HG03045 (cell line): ENCODE results near the gene IRF7.
"Not testable (repeated sequence)": the region's sequence is repeated elsewhere in the genome, so short reads cannot be mapped to it uniquely, and the experiment has no call there.

Experiments
- ATAC-seq: cut with Tn5 transposase; IDR thresholded peaks from one replicate; pipeline ENCODE4 v1.9.1; 2021; ENCODE audit warnings: mild to moderate bottlenecking, moderate library complexity; ENCODE audit not compliant: unreplicated experiment

The IRF7 gene

DNA sequence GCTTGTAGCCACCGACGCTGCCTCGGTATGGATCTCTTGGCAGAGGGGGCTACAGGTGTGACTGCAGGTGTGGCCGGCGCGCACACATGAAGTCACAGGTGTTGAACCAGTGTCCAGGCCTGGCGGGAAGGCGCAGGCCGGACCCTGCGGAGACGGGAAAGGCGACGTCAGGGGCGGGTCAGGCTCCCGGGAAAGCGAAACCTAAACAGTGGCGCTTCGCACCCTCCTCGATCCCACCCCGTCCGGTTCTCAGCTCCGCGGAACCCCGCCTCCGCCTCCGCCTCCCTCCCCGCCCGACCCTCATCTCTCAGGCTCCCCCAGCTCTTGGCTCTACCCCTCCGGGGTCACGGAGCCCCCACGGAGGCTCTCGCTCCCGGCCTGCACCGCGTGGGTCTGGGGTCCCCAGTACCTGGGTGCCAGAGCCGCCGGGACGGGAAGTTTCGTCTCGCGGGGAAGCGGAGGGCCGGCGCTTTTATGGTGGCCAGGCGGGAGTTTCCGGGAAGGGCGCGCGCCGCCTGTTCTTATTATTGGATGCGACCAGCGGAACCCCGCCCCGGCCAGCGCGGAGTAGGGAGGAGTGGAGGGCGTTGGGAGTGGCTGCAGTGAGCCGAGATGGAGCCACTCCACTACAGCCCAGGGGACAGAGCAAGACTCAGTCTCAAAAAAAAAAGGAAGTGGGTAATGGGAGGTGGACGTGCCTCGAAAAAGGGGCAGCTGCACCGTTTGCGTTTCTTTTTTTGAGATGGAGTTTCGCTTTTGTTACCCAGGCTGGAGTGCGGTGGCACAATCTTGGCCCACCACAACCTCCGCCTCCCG, at the start of gene IRF7:
Gene IRF7 (minus strand): TSS at position 447 of the 816 bp plus-strand sequence. CDS start 586 bp downstream, outside the sequence.
- ATAC-seq = peak; percentile 78

DNA sequence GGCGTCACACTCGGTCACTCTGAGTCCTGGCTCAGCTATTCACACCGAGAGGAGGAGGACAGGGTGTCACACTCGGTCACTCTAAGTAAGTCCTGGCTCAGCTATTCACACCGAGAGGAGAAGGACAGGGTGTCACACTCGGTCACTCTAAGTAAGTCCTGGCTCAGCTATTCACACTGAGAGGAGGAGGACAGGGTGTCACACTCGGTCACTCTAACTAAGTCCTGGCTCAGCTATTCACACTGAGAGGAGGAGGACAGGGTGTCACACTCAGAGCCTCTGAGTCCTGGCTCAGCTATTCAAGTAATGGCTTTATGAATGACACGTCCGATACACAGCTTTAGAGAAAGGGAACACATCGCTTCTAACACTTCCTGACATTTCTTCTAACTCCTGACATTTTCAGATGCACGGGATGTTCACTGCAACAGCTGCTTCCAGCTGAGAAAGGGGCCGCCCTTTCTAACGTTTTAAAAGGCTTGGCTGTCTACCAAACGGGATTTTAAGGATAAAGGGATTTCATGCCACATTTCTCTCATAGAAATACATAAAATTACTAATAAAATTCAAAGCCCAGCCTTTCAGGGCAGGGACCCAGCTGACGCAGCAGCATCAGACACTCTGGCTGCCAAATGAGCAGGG, 49.4 kb upstream of the IRF7 start:
- ATAC-seq = no peak

DNA sequence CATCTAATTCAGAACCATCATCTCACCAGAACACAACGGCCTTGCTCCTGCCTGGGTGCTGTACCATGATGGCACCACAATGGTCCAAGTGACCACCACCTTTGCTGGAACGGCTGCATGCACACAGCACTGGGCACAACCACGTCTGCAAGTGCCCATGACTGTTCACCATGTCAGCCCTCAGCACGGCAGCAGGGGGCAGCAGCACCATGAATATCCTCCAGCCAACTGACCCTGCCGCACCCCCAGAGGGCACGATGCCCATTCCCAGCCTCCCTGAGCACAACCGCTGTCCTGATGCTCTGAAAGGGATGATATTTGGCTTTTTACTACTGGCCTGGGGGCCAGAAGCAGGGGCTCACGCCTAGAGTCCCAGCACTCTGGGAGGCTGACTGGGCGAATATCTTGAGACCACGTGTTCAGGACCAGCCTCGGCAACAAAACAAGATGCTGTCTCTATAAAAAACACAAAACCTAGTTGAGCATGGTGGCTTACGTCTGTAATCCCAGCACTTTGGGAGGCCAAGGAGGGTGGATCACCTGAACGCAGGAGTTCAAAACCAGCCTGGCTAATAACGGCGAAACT, 47.0 kb upstream of the IRF7 start:
- no peak for ATAC-seq

DNA sequence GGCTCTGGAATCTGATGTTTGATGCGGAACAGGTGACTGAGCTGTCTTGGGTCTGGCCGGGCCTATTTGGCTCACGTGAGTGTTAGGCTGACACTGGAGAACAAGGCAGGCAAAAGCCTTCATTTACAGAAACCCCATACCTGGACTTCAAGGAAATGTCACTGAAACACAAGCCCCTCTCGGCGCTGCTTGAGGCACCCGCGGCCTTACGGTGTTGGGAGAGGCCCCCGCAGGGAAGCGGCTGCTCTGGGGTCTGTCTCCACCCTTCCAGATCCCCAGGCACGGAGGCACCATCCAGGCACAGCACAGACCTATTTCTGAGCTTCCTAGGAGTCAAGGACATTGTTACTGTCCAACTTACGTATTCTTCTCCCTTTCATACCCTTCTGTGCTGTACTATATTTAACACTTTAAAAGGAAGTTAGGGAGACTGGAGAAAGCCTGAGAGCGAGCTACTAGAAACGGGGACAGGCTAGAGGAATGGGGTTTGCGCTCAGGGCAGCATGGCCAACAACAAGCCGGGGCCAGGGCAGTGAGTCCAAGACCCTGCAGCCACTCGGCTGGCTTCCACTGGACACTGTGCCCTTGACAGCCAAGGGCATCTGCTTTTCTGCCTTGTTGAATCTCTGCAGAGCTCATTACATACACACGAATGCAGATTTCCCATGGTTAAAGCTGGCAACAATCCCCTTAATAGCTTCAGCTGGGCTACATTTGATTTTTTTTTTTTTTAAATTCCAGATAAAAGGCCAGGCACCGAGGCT, 45.1 kb upstream of the IRF7 start:
- ATAC-seq = no peak

DNA sequence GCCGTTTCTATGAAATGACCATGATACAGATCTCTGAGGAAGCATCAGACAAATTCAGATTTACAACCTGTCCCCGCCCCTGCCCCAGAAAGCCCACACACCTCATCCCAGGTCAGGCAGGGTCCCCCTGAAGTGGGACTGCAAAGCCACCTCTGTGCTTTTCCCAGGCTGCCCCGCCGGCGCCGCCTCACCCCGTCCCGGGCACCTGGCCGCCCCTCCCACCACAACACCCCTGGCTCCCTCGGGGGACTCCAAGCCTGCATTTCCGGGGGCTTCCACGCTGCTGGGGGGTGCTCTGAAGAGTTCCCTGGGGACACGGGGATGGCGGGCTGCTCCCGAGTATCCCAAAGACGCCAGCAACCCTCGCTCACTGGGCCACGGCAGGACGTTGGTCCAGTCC, 44.5 kb upstream of the IRF7 start:
- ATAC-seq = no peak

- ATAC-seq = no peak
Measured at GRCh38 chr11:659532-660085, 43.9 kb upstream of the IRF7 start.

DNA sequence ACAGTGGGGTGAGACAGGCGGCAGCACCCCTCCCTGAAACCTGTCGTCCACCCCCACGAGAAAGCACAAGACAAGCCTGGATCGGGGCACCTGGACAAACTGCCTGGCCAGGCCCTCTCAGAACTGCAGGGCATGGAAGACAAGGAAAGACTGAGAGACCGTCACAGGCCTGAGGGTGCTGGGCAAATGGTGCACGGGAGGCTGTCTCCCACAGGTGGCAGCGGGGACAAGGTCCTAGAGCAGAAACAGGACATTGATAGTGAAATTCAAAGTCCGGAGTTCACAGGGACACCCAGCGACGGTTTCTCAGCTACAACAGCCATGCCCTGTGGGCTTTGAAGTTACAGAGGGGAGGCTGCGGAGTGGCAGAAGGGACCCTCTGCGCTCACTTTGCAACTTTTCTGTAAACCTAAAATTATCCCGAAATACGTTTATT, 42.0 kb upstream of the IRF7 start:
- ATAC-seq = no peak

DNA sequence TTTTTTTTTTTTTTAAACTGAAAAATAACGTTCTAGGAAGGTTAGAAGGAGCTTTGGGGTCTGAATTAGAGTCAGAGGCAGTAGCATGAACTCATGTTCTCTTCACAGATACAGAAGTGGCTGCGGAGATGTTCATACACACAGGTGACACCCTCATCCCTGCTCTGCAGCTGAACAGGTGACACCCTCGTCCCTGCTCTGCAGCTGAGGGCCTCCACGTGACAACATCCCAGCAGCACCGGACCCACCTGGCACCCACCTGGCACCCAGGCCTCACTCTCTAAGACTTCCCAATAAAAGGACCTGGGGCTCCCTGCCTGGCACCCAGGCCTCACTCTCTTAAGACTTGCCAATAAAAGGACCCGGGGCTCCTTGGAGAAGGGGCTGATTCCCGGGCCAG, 41.1 kb upstream of the IRF7 start:
- no peak for ATAC-seq

- no peak for ATAC-seq
Measured at GRCh38 chr11:656426-656825, 40.7 kb upstream of the IRF7 start.

GRCh38 chr11:655036-655726, 39.4 kb upstream of the IRF7 start:
- no peak for ATAC-seq

DNA sequence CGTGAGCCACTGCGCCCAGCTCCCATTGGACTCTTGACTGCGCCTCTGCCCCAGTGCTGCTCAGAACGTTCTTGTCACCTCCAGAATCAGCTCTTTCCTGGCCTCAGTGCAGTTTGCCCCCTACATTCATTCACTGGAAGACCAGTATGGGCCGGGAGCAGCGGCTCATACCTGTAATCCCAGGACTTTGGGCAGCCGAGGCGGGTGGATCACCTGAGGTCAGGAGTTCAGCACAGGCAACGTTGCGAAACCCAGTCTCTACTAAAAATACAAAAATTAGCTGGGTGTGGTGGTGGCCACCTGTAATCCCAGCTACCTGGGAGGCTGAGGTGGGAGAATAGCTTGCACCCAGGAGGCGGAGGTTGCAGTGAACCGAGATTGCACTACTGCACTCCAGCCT, 38.7 kb upstream of the IRF7 start:
- not testable (repeated sequence) for ATAC-seq

DNA sequence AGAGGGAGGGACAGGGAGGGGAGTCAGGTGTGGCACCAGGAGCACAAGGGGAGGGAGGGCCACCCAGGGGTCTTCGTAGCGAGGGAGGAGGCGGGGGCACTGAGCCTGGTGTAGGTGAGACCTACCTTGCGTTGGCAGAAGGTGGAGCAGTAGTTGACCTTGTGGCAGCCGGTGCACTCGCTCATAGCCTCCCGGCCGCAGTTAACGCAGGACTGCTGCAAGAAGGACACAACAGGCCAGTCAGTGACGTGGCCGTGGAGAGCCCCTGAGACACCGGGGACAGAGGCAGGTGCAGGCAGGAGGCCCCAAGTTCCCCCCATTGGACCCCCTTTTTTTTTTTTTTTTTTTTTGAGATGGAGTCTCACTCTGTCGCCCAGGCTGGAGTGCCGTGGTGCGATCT, 38.1 kb upstream of the IRF7 start:
- ATAC-seq = no peak

- ATAC-seq = not testable (repeated sequence)
Measured at GRCh38 chr11:653136-653535, 37.4 kb upstream of the IRF7 start.

DNA sequence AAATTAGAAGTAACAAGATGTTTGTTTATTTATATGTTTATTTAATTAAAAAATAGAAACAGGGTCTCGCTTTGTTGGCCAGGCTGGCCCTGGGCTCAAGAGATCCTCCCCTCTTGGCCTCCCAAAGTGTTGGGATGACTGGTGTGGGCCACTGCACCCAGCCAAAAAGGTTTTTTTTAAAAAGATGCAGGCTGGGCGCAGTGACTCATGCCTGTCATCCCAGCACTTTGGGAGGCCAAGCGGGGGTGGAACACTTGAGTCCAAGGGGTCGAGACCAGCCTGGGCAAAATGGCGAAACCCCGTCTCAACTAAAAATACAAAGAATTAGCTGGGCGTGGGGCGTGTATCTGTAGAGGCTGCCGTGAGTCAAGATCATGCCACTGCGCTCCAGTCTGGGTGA, 34.7 kb upstream of the IRF7 start:
- ATAC-seq = no peak

DNA sequence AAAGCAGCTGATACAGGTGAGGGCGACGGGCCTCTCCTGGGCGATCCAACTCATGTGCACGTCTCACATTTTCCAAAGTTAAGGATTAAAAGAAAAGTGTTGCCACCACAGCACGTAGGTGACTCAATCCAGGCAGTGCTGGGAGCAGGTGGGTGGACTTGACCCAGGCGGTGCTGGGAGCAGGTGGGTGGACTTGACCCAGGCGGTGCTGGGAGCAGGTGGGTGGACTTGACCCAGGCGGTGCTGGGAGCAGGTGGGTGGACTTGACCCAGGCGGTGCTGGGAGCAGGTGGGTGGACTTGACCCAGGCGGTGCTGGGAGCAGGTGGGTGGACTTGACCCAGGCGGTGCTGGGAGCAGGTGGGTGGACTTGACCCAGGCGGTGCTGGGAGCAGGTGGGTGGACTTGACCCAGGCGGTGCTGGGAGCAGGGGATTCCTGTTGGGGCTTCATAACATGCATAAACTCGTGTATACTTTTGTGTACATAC, 32.0 kb upstream of the IRF7 start:
- not testable (repeated sequence) for ATAC-seq

DNA sequence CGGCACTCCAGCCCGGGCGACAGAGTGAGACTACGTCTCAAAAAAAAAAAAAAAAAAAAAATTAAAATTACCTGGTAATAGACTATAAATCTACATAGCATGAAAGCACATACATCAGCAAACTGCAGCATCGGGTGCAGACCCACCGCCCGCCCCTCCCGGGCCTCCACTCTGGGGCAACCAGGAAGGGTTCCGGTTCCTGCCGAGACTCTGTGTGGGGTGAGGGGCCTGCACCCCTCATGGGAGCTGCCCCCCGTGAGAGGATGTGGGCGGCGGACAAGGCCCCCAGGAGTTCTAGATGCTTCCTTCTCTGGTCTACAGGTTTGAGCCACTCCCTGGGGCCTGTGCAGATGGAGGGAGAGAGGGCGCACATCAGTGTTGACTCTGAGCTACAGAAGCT, 30.5 kb upstream of the IRF7 start:
- ATAC-seq = no peak

GRCh38 chr11:645536-645935, 29.8 kb upstream of the IRF7 start:
- ATAC-seq = no peak

GRCh38 chr11:643849-644738, 28.3 kb upstream of the IRF7 start:
- no peak for ATAC-seq

GRCh38 chr11:643366-643765, 27.6 kb upstream of the IRF7 start:
- ATAC-seq = no peak
